C4-2B (cell line): Measurements from ENCODE around the gene PLA1A.
"Not testable (repeated sequence)": the region's sequence is repeated elsewhere in the genome, so short reads cannot be mapped to it uniquely, and the experiment has no call there.

Source experiments
- ZFX ChIP-seq: fragments of 450-650 bp; IDR thresholded peaks from 2 replicates; pipeline ENCODE4 v1.6.1; 2017
- TF ChIP-seq, protein P1 (sequence below): fragments of 450-650 bp; conservative IDR thresholded peaks from 2 replicates; pipeline ENCODE4 v1.5.1; 2017; ENCODE audit warnings: mild to moderate bottlenecking

GRCh38 chr3:119563334-119563733 lies 34.4 kb upstream of the PLA1A start:
- TF ChIP-seq, protein P1, sequence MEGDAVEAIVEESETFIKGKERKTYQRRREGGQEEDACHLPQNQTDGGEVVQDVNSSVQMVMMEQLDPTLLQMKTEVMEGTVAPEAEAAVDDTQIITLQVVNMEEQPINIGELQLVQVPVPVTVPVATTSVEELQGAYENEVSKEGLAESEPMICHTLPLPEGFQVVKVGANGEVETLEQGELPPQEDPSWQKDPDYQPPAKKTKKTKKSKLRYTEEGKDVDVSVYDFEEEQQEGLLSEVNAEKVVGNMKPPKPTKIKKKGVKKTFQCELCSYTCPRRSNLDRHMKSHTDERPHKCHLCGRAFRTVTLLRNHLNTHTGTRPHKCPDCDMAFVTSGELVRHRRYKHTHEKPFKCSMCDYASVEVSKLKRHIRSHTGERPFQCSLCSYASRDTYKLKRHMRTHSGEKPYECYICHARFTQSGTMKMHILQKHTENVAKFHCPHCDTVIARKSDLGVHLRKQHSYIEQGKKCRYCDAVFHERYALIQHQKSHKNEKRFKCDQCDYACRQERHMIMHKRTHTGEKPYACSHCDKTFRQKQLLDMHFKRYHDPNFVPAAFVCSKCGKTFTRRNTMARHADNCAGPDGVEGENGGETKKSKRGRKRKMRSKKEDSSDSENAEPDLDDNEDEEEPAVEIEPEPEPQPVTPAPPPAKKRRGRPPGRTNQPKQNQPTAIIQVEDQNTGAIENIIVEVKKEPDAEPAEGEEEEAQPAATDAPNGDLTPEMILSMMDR, result not testable (repeated sequence)
- not testable (repeated sequence) for TF ChIP-seq ZFX
